Inflammatory macrophage treated with lipopolysaccharide for 1 hour (primary cell): ENCODE data around the gene IFT27.
"Not testable (repeated sequence)": the region's sequence is repeated elsewhere in the genome, so short reads cannot be mapped to it uniquely, and the experiment has no call there.

Experiments used
- DNase-seq, 2 donors: peaks; one replicate each; pipeline ENCODE4 v3.0.0-alpha.2; 2020 to 2022

IFT27 gene

DNA sequence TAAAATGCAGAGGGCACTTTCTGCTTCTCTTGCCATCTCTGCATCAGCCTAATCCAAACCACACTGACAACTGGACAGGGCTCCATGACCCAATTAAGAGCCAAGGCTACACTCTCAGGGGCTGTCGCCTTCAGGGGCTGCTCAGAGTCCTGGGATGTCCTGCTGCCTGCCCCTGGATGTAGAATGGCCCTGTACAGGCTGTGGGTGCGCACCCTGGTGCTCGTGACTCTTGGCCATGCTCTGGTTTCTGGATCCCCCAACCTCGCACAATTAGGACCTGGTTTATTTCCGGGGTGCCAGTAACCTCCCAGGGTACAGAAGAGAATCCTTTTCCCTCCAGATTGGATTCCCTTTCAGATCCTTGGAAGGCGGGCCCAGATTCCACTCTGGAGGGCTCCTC, 11.3 kb downstream of the IFT27 start:
- no peak for DNase-seq

DNA sequence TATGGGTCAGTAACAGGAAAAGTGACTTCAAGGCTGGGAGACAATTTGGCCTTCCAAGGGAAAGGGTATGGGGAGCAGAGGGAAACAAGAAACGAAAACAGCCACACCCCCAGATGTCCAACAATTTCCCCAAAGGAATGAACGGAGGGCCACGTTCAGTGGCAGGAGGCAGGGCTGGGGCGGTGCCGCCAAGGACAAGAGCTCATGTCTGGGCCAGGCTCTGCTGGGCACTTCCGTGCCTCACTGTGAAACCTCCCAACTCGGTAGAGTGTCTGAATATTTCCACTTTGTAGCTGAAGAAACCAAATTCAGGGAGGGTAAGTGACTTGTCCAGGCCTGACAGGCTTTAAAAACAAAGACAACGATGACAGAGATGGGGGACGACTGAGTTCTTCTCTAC, 11.9 kb downstream of the IFT27 start:
- DNase-seq, result no peak

DNA sequence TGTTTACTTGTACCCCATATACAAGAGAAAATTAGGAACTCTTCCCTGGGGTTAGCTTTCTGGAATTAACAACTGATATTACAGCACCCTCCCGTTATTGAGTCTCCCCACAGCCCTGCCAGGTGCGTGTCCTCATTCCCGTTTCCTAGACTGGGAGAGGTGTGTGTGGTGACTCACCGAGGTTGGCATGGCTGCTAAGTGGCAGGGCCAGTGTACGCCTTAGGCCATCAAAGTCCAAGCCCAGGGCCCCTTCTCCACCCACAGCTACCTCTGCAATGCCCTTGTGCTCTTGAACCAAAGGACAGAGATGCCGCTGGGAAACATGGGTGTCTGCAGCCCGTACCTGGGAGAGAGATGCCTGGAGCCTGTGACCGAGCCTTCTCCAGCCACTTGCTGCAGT, 12.3 kb downstream of the IFT27 start:
- DNase-seq, result no peak

DNA sequence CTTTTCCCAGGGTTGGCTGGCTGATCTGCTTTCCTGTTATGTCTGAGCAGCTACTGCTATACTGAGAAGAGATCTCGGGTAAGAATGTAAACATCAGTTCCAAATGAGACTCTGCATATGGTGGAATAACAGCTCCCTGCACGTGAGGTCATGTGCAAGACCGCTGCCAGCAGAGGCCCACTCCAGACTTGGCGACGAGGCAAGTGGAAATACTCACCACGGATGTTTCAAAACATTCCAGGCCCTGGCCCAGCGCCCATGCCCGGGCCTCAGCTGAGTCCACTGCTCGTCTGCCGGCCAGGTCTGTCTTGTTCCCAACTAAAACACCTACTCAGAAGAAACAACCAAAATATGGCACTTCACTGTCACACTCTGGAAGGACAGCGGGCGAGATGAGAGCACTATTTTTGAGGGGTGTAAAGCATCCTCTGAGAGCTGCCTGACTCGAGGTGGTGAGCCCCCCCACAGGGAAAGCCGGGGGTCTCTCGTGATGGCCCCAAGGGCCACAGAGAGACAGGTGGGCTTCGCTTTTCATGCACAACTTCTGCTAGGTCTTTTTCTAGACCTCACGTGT, 13.1 kb downstream of the IFT27 start:
- no peak for DNase-seq

DNA sequence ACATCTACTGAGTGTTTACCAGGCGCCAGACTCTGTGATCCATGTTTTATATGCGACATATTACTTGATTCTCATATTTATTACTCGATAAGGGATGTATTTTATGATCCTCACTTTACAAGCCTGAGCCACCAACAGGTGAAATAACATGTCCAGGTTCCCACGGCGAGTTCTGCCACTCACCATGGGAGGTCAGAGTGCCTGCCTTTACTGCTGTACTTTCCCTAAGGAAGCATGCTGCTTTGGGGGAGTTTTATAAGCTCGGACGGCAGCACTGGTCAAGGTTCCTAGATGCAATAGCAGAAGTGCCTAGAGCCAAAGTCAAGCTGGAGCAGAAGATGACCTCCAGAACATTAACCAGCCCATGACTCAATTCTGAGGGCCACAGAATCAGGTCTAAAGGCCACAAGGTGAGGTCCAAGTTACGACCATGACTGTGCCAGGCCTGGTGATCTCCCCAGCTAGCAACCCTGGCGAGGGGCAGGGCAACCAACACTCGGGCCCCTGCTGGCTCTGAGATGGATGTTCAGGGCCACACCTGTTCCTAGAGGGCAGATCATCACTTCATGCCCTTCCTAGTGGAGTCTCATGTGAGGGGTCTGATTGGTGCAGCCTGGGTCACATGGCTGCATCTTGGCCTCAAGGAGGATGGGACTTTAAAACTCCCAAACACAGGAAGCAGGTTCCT, 14.2 kb downstream of the IFT27 start:
- no peak for DNase-seq

DNA sequence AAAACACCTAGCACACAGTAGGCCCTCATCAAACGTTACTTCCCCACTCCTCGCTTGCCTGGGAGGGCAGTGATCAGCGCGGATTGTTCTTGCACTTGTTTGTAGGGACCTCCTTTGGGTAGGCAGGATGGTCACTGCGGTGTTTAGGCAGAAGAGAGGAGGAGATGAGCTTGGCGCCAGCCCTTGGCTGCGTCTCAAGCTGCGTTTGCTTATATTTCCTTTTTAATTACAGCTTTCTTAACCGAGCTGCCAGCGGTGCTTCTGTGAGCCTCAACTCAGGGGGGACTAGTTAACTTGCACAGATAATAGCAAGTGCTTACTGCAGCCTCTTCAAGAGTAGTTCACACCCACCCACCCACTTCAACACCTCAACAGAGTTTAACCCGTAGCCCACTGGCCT, 15.1 kb downstream of the IFT27 start:
- no peak for DNase-seq

DNA sequence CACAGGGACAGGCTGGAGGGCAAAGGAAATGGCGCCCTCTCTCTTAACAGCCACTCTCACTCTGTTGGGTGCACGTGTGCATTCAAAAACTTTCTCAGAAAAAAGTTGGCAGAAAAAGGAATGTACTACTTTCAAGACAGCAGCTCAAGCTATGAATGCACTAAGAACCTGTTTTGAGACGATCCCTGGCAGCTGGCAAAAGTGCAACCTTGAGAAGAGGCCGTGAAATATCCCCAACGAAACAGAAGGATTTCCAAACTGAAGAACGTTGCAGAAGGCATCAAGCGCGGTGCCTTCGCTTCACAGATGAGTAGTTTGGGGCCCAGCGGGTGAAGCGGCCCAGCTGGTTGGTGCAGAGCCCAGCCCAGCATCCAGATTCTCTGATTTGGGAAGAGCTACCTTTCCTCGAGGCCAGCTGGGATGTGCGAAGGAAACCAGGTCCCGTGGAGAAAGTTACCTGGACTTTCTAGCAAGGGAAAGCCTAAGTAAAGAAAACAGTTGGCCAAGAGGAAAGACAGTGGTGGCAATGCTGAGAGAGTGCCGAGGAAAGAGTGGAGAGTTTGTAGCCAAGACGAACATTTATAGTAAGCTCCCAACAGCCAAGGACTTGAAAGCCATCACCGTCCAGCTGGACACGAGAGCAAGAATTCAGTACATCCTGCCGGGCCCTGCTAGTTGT, 16.3 kb downstream of the IFT27 start:
- no peak for DNase-seq

DNA sequence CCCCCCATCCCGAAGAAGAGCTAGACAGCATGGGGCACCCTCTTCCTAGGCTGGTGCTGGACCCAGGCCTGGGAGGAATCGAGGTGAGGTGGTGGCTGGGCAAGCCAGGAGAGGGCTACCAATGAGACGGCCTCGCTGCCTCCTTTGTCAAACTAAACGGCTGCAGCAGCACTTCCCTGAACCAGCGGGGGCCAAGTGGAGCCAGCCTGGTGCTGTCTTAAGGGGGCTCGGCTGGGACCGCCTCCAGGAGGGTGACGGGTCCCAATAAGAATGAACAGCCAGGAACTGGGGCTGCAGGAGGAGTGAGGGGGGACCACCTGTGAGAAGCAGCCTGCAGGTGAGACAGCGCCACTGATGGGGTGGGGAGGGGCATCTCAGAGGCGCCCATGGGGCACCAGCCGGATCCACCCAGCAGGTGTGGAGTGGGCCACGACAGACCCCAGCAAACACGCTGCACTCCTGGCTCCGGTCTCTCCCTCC, 17.1 kb downstream of the IFT27 start:
- no peak for DNase-seq

DNA sequence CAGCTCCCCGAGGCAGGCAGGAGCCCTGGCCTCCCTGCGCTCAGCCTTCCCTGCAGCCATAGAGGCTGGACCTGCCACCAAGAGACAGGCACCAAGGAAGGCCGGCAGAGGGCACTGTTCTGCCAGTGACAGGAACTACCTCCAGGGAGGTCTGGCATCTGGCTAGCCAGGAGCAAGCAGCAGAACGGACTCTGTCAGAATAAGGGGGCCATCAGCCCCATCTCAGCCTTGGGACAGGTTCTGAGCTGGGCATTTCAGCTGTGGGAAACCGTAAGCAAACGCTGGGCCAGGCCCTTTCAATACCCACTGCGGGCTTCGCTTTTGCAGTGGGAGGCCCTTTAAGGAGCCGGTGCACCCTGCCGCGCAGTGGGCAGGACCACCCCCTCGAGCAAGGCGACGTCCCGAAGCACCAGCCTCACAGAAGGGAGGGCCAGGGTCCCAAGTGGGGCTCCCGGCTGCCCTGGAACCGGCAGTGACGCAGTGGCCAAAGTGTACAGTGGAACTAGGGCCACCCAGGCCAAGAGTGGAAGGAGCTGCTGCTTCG, 18.2 kb downstream of the IFT27 start:
- peak; percentile 42 to 83 for DNase-seq

DNA sequence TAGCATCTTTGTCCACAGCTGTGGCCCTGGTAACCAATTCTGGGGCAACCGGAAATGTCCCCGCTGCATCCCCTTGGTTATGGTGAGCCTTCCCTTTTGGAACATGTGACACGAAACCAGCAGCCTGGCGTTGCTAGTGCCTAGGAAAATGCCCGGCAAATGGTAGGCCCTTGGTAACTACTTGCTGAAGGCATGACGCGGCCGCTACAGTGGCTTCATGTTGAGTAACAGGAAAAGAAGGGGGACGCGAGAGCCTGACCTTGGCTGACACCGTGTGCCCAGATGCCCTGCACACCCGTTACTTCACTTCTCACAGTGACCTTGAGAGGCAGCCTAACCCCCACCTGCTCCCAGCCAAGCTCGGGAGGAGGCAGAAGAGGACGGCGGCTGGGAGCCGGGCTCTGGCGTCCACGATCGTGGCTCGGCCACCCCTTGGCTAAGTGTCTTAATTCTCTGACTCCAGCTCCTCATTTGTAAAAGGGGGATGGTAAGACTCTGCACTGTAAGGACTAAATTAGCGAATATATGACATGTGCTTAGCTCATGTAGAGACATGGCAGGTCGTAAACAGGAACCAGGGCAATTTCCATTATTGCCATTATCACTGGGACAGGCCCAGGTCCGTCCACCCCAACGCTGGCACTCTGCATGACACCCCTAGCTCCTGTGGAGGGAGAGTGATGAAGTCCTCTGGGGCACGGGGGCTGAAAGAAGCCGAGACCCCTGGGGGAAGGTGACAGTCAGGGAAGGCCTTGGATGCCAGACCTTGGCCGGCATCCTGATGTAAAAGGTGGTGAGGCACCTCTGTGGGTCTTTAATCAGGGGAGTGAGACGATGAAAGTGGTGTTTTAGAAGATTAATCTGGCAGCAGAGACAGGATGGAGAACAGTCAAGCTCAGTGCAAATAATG, 18.9 kb downstream of the IFT27 start:
- no peak for DNase-seq

DNA sequence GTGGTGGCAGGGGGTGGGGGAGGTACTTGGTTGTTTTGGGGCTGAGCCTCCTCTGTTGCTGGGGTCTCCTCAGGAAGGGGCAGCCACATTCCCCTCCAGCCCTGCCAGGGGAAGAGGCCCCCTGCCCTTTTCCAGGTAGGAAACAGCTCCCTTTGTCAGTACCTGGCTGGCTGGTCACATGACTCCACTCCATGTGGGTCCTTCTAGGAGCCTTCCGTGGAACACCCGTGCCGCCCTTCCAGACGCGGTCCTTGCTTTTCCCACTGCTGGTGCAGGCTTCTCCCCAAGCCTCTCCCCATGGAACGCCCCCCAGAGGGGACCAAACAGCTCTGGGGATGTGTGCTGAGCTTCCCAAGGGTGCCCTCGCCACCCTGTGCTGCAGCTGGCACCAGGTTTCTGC, 19.9 kb downstream of the IFT27 start:
- DNase-seq, result no peak

DNA sequence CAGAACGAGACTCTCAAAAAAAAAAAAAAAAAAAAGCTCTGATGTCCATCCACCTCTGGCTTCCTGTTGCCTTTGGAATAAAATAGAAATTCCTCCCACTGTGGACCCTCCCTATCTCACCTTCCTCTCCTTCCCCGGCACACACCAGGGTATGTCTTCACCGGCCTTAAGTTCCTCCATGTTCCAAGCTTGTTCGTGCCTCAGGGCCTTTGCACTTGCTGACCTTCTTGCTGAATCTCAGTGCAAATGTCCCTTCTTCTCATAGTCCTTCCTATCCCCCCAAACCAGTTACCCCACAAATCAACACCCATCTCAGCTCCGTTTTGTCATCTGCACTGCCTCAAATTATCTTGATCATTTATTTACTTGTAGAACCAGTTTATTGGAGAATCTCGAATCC, 20.6 kb downstream of the IFT27 start:
- DNase-seq, result no peak

DNA sequence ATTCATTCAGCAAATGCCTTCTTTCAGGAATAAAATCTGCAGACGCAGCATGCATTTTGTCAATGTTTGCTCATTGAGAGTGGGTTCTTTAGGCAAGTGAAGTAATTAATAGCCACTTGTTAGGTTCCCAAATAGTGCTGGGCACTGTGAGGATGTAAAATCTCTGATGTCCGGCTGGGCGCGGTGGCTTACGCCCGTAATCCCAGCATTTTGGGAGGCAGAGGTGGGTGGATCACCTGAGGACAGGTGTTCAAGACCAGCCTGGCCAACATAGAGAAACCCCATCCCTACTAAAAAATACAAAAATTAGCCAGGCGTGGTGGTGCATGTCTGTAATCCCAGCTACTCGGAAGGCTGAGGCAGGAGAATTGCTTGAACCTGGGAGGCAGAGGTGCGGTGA, 21.0 kb downstream of the IFT27 start:
- DNase-seq, result not testable (repeated sequence)

DNA sequence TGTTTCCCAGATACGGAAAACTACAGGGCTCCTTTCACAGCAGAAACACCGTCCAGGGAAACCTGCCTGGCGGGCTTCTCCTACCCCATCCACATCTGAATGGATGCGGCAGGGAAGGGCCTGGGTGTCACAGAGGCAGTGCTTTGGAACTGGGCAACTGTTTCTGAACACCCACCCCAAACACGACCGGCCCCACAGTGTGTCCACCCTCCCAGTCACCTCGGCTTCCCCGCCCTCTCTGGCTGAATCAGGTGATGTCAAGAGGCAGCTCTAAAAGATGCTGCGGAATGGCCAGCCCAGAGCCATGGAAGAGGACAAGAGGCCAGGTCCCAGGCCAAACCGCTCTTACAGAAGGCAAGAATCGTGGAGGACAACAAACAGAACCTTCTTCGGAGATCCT, 22.0 kb downstream of the IFT27 start:
- DNase-seq, result no peak

DNA sequence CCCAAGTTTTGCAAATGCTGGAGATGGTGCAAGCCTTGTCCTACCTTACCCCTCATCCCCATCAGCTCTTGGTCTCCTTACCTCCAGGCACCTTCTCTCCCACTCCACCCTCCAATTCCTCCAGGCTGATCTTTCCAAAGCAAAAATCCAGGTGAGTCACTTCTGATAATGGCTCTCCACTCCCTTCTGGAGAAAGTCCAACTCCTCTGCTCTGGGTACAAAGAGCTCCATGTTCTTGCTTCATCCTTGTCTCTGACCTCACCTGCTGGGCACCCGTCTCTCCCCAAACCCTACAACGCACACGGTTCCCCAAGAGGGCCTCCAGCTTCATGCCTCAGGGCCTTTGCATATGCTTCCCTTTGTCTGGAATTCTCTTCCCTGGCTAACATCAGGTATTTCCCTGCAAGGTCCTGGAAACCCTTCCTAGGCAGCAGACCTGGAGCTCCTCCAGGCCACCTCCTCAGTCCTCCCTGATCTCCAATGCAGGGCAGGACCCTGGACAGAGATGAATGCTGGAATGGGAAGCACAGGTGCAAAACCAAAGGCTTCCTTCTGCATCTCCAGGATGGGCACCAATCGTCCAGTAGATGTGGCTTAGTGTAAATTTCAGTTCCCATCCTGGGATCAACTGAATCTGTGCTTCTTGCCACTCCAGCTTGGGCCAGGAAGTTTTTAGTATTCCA, 22.7 kb downstream of the IFT27 start:
- DNase-seq, result no peak

DNA sequence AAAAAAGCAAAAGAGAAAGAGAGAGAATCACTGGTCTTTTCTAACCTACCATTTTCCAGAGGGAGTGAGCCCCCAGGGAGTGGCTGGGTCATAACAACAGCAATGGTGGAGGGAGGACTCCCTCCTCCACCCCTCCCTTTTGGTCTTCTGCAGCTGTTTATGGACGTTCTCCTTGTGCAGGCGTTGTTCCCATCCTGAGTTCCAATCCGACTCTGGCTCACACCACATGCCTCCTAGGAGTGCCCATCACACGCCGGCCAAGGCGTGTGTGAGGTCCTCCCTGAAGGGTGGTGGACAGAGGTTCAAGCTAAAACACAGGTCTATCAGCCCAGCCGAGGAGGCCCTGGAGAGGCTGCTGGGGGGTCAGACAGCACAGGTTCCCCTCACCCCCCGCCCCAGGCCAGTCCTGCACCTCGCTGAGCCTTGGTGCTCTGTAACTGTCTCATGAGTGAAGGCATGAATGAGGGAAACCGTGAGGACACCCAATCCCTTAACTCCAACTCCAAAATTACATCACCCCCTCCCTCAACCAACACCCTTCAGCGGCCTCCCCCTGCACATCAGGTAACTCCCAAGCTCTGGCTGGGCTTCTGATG, 29.4 kb downstream of the IFT27 start:
- no peak for DNase-seq

DNA sequence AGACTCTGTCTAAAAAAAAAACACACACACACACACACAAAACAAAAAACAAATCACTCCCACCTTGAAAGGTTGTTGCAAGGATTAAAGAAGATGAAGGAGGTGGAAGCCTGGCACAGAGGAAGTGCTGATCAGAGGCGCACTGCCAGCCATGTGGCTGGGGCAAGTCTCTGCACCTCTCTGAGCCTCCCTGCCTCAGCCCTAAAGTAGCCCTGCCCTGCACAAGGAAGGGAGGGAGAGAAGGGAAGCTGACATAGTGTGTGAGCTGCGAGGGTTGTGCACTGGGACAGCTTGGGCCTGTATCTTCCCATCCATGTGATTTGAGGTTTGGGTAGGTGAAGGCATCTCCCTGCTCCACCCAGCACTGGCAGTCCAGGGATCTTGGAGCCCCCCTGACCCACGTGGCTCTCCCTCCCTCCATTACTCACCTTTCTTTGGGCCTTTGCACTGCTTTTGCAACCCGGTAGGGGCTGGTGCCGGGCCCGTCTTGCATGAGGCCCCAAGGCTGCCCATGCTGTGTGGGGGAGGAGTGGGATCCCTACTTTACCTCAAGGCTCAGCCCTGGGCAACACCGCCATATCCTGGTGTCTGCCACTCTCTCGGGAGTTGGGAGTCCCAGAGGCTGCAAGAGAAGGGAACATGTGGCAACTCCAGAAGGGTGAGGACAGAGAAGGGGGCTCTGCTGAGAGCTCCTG, 30.5 kb downstream of the IFT27 start:
- DNase-seq, result no peak

DNA sequence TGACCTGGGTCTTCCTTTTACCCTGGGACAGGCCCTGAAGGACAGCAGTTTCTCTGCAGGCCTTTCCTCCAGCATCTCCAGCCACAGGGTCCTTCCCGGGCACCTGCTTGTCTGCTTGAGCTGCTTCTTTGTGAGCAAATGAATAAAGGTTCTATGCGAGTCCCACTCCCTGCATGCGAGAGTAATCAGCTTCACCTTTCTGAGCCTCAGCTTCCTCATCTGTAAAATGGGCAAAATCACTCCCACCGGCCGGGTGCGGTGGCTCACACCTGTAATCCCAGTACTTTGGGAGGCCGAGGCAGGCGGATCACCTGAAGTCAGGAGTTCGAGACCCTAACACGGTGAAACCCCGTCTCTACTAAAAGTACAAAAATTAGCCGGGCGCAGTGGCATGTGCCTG, 31.1 kb downstream of the IFT27 start:
- no peak for DNase-seq

DNA sequence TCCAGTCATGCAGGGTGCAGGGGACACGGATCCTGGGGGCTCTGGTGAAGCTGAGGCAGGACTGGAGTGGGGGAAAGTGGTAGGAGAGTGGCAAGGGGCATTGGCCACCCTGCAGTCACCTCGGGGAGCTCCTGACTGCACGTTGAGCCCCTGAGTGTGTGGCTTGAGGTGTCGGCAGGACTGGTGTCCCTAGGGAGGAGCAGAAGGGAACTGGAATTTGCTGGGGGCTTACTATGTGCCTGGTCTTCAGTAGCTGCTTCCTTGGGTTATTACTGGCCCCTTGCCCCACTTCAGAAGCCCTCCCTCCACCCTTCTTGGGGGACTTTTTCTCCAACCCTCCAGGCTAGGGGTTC, 31.5 kb downstream of the IFT27 start:
- no peak for DNase-seq

DNA sequence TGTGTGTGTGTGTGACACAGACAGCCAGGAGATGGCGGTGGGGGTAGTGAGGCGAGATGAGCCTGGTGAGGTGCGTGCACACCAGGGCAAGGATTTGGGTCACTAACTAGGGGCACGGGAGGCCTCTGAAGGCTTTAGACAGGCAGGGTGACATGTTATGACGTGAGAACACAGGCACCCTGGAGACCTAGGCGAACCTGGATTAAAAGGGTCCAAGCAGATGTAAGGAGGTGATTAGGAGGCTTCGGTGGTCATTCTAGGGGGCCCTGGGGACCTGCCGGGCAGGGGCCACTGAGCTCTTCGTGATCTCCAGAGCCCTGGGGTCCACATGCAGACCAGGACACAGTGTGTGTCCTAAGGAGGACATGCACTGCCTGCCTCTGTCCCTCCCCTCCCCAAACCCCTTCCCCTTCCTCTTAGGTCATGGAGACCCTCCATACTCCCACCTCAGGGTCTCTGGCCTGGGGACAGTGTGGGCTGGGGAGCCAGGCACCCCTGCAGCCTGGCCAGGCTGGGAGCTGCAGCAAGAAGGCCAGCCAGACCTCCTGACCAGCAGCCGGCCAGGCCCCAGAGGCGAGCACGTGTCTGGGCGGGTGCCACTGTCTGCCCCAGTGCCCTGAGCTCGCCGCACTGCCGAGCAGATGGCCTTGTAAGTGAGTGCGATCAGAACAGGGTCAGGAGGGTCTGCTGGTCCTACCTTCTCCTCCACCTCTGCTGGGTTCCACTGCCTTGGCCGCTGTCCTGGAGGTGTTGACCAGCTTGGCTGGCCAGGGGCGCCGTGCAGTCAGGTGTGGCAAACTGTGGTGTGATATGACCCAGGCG, 32.1 kb downstream of the IFT27 start:
- DNase-seq, result no peak

DNA sequence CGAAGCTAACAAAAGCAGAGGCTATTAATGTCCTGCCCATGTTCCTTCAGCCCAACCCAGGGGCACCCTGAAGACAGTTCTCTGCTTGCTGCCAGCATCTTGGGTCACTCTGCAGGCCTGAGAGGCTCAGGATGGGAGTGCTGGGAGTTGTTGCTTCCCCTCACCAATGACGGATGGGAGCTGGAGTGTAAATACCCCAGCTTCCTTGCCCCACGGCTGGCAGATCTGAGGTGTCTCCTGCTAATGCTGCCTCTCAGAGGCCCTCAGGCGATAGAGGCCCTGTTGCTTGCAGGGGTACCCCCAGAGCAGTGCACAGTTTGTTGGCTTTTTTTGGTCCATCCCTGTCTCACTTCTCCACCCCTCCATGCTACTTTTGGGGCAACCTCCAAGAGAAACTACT, 32.9 kb downstream of the IFT27 start:
- DNase-seq, result no peak
